HL-60 (cell line): Measurements from ENCODE around the gene STPG4.
"Not testable (repeated sequence)": the region's sequence is repeated elsewhere in the genome, so short reads cannot be mapped to it uniquely, and the experiment has no call there.

Experiments used
- DNase-seq, 2 experiments: peaks; one replicate each; pipeline ENCODE4 v3.0.0-alpha.2; 2010 to 2020; ENCODE audit warnings: low read depth in 1 of 2, low spot score in 1 of 2
- H3K27ac ChIP-seq: fragments of 250-450 bp; sonication (Bioruptor Pico); replicated peaks from 2 replicates; pipeline ENCODE4 v1.5.1; 2020; ENCODE audit warnings: mild to moderate bottlenecking, moderate library complexity
- H3K27me3 ChIP-seq: fragments of 250-450 bp; sonication (Bioruptor Pico); 2 replicates; pipeline ENCODE4 v1.5.1; 2021; ENCODE audit warnings: mild to moderate bottlenecking, moderate library complexity; ENCODE audit not compliant: insufficient read depth, poor library complexity, severe bottlenecking
- H3K4me3 ChIP-seq: replicated peaks from 2 replicates; pipeline ENCODE4 v1.5.1; 2011; ENCODE audit warnings: mild to moderate bottlenecking, control low read depth, low read length; ENCODE audit not compliant: insufficient read depth
- GABPA ChIP-seq: IDR thresholded peaks from 2 replicates; pipeline ENCODE4 v1.6.1; 2012; ENCODE audit warnings: low read depth
- POLR2AphosphoS5 ChIP-seq: IDR thresholded peaks from 2 replicates; pipeline ENCODE4 v1.6.1; 2012; ENCODE audit warnings: low read depth
- SPI1 ChIP-seq: IDR thresholded peaks from 2 replicates; pipeline ENCODE4 v1.6.1; 2012; ENCODE audit warnings: low read depth, mild to moderate bottlenecking, borderline replicate concordance
- TF ChIP-seq, protein P1 (sequence below): IDR thresholded peaks from one replicate; pipeline ENCODE4 v1.5.1; 2011; ENCODE audit warnings: low read length, control low read depth, inconsistent platforms; ENCODE audit not compliant: insufficient read depth
- TF ChIP-seq, protein P2 (sequence below): IDR thresholded peaks from 2 replicates; pipeline ENCODE4 v1.6.1; 2012; ENCODE audit warnings: low read depth; ENCODE audit not compliant: insufficient replicate concordance

STPG4 gene

DNA sequence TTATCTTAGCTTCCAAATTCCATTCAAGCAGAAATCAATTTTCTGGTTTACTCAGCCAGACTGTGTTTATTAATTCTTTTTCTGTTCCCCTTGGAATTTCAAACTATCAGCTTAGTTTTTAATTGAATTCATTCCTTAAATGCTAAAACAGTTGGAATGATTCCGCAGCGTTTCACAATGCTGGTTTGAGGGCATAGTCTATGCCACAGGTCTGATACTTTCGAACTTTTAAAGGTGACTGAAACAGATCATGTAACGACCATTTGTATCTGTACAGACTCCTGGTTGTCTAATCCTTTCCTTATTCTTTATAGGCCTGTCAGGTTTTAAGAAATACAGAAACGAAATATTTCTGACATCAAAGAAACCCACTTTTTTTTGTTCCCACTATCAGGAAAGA lies 45.4 kb downstream of the STPG4 start:
- DNase-seq, result no peak
- Histone ChIP-seq H3K4me3 (no peak overlapping the region), H3K27me3 (no peaks in the 10 kb centered on the region), H3K27ac (no peak overlapping the region)
- TF ChIP-seq POLR2AphosphoS5, result no peak
- no peak for TF ChIP-seq GABPA
- TF ChIP-seq, protein P1, sequence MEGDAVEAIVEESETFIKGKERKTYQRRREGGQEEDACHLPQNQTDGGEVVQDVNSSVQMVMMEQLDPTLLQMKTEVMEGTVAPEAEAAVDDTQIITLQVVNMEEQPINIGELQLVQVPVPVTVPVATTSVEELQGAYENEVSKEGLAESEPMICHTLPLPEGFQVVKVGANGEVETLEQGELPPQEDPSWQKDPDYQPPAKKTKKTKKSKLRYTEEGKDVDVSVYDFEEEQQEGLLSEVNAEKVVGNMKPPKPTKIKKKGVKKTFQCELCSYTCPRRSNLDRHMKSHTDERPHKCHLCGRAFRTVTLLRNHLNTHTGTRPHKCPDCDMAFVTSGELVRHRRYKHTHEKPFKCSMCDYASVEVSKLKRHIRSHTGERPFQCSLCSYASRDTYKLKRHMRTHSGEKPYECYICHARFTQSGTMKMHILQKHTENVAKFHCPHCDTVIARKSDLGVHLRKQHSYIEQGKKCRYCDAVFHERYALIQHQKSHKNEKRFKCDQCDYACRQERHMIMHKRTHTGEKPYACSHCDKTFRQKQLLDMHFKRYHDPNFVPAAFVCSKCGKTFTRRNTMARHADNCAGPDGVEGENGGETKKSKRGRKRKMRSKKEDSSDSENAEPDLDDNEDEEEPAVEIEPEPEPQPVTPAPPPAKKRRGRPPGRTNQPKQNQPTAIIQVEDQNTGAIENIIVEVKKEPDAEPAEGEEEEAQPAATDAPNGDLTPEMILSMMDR, result no peak
- TF ChIP-seq SPI1, result no peak
- TF ChIP-seq, protein P2, sequence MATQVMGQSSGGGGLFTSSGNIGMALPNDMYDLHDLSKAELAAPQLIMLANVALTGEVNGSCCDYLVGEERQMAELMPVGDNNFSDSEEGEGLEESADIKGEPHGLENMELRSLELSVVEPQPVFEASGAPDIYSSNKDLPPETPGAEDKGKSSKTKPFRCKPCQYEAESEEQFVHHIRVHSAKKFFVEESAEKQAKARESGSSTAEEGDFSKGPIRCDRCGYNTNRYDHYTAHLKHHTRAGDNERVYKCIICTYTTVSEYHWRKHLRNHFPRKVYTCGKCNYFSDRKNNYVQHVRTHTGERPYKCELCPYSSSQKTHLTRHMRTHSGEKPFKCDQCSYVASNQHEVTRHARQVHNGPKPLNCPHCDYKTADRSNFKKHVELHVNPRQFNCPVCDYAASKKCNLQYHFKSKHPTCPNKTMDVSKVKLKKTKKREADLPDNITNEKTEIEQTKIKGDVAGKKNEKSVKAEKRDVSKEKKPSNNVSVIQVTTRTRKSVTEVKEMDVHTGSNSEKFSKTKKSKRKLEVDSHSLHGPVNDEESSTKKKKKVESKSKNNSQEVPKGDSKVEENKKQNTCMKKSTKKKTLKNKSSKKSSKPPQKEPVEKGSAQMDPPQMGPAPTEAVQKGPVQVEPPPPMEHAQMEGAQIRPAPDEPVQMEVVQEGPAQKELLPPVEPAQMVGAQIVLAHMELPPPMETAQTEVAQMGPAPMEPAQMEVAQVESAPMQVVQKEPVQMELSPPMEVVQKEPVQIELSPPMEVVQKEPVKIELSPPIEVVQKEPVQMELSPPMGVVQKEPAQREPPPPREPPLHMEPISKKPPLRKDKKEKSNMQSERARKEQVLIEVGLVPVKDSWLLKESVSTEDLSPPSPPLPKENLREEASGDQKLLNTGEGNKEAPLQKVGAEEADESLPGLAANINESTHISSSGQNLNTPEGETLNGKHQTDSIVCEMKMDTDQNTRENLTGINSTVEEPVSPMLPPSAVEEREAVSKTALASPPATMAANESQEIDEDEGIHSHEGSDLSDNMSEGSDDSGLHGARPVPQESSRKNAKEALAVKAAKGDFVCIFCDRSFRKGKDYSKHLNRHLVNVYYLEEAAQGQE, result no peak

DNA sequence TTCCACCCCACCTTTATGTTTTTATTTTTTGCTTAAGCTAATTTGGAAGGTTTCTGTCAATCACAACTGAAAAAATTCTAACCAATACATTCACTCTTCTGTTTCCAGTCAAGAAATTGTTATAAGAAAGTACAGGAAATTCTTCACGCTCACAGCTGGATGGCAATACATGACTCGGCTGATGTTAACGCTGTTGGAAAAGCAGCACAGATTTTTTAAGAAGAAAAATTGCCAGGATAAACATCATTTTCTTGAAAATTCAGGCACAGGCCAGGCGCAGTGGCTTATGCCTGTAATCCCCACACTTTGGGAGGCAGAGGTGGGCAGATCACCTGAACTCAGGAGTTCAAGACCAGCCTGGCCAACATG lies 46.1 kb downstream of the STPG4 start:
- Histone ChIP-seq H3K27me3 (no peaks in the 10 kb centered on the region), H3K4me3 (no peak overlapping the region), H3K27ac (no peak overlapping the region)
- DNase-seq, result no peak
- no peak for TF ChIP-seq SPI1
- TF ChIP-seq, protein P1, result no peak
- no peak for TF ChIP-seq POLR2AphosphoS5
- TF ChIP-seq, protein P2, result no peak
- TF ChIP-seq GABPA, result no peak

DNA sequence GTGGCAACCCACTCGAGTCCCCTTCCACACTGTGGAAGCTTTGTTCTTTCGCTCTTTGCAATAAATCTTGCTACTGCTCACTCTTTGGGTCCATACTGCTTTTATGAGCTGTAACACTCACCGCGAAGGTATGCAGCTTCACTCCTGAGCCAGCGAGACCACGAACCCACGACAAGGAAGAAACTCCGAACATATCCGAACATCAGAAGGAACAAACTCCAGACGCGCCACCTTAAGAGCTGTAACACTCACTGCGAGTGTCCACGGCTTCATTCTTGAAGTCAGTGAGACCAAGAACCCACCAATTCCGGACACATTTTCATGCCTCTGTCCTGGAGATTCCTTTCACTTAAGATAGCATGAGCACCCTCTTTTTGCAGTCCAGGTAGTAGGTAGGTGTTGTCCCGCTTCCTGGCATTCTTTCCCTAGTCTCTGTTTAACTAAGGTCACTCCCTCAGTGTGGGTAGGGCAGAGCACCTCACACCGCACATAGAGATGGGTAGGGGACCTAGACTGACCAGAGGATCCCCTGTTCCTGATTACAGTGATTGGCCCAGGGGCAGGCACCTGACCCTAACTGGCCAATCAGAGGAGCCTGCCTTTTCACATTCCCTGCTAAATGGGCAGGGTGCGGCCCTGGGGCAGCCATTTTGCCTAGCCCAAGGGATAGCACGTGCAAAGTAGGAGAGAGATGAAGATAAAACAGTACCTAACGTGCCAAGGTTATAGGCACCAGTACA lies 46.7 kb downstream of the STPG4 start:
- not testable (repeated sequence) for H3K27me3 ChIP-seq, H3K27ac ChIP-seq, DNase-seq, H3K4me3 ChIP-seq

DNA sequence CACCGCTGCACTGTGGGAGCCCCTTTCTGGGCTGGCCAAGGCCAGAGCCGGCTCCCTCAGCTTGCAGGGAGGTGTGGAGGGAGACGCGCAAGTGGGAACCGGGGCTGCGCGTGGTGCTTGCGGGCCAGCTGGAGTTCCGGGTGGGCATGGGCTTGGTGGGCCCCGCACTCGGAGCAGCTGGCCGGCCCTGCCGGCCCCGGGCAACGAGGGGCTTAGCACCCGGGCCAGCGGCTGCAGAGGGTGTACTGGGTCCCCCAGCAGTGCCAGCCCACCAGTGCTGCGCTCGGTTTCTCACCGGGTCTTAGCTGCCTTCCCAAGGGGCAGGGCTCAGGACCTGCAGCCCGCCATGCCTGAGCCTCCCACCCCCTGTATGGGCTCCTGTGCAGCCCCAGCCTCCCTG lies 47.9 kb downstream of the STPG4 start:
- not testable (repeated sequence) for H3K4me3 ChIP-seq, DNase-seq

DNA sequence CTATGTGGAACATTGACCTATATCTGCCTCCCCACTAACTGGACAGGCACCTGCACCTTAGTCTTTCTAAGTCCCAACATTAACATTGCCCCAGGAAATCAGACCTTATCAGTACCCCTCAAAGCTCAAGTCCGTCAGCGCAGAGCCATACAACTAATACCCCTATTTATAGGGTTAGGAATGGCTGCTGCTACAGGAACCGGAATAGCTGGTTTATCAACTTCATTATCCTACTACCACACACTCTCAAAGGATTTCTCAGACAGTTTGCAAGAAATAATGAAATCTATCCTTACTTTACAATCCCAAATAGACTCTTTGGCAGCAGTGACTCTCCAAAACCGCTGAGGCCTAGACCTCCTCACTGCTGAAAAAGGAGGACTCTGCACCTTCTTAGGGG lies 48.9 kb downstream of the STPG4 start:
- DNase-seq, H3K27ac ChIP-seq, H3K4me3 ChIP-seq, H3K27me3 ChIP-seq: not testable (repeated sequence)

More for the DNA sequence above, 47.9 kb downstream of the STPG4 start:
- H3K27ac ChIP-seq, H3K27me3 ChIP-seq: not testable (repeated sequence)

DNA sequence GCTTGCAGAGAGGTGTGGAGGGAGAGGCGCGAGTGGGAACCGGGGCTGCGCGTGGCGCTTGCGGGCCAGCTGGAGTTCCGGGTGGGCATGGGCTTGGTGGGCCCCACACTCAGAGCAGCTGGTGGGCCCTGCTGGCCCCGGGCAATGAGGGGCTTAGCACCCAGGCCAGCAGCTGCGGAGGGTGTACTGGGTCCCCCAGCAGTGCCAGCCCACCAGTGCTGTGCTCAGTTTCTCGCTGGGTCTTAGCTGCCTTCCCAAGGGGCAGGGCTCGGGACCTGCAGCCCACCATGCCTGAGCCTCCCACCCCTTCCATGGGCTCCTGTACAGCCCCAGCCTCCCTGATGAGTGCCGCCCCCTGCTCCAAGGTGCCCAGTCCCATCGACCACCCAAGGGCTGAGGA lies 55.4 kb downstream of the STPG4 start:
- not testable (repeated sequence) for H3K27me3 ChIP-seq, H3K4me3 ChIP-seq, H3K27ac ChIP-seq, DNase-seq
